GM12874 (cell line): ENCODE measurements around the gene ADD3.

Experiments used
- TF ChIP-seq, protein P1 (sequence below): IDR thresholded peaks from 2 replicates; pipeline ENCODE4 v1.5.1; 2011; ENCODE audit warnings: low read depth, mild to moderate bottlenecking, control low read depth, low read length, moderate library complexity; ENCODE audit not compliant: insufficient read depth

The ADD3 gene

DNA sequence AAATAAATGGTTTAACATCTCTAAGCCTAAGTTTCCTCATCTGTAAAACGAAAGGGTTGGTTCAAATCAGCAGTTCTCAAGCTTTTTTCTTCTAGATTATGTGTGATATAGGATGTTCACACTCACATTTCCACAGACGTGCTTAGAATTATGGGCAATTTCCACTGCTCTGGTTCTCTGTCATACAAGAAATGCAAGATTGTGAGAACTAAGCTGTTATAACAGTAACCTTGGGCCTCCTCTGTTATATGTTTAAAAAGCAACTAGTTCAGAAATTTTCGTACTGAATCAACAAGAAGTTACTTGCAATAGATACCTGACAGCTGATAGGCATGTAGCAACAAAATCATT, 33.7 kb downstream of the ADD3 start:
- TF ChIP-seq, protein P1, sequence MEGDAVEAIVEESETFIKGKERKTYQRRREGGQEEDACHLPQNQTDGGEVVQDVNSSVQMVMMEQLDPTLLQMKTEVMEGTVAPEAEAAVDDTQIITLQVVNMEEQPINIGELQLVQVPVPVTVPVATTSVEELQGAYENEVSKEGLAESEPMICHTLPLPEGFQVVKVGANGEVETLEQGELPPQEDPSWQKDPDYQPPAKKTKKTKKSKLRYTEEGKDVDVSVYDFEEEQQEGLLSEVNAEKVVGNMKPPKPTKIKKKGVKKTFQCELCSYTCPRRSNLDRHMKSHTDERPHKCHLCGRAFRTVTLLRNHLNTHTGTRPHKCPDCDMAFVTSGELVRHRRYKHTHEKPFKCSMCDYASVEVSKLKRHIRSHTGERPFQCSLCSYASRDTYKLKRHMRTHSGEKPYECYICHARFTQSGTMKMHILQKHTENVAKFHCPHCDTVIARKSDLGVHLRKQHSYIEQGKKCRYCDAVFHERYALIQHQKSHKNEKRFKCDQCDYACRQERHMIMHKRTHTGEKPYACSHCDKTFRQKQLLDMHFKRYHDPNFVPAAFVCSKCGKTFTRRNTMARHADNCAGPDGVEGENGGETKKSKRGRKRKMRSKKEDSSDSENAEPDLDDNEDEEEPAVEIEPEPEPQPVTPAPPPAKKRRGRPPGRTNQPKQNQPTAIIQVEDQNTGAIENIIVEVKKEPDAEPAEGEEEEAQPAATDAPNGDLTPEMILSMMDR: no peak

DNA sequence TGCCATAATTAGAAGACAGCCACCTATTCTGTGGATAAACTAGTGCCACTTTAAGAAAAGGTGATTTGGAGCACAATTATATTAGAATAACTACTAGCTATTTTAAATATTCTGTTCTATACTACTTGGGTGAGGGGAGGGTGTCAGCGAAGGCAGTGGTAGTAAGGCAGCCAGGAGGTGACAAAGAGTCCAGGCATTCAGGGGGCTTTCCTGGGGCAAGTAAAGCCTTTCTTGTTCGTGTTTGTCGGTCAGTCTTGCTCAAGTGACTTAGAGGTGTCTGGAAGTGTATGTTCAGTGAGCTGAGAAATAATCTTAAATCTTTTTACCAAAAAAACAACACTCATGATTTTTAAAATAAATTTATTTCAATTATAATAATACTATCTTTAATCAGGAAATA, 34.4 kb downstream of the ADD3 start:
- TF ChIP-seq, protein P1: no peak

DNA sequence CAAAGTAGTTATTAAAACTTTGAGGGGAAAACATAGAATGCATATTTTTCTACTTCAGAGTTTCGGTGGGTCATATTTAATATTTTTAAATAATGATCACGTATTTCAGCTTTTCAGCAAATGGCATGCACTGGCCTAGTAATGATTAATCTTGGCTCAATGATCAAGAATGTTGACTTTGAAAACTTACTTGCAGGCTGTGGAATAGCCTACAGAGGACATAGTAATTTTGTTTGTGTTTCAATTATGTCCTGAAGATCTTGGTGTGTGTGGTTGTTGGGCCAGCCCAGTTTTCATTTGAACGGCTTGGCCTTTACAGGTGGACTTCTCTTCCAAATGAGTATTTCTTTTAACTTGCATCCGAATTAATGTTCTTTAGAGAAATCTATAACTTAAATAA, 35.1 kb downstream of the ADD3 start:
- TF ChIP-seq, protein P1: no peak

DNA sequence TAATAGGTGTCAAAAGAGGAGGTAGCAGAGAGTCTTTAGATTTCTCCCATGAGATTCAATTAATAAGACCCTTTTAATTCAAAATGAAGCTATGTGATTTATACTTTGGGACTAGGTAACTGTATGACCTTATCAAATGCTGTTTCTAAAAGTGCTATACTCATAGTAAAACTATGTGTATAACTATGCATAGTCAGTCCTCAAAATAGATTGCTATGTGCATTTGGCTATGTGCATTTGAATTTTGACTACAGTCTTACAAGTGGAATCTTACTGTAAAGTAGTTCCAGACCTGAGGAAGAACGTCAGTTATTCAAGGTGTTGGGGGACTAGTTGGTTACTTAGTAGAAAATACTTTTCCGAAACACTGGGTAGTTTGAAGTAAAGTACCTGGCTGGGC, 36.9 kb downstream of the ADD3 start:
- TF ChIP-seq, protein P1: no peak

DNA sequence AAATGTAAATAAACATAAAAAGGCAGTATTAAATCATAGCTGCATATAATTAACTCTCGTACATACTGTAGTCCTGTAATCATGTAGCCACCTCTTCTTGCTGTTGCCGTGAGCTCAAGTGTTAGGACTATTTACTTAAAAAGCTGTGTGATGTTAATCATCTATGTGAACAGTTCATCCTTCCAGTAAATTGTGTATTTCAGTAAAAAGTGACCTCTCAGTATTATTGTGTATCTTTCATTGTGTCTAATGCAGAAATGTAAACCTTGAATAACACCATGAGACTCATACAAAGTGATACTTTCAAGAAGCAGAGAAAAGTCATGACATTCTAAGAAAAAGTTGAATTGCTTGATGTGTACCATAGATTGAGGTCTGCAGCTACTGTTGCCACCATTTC, 38.0 kb downstream of the ADD3 start:
- TF ChIP-seq, protein P1: no peak

DNA sequence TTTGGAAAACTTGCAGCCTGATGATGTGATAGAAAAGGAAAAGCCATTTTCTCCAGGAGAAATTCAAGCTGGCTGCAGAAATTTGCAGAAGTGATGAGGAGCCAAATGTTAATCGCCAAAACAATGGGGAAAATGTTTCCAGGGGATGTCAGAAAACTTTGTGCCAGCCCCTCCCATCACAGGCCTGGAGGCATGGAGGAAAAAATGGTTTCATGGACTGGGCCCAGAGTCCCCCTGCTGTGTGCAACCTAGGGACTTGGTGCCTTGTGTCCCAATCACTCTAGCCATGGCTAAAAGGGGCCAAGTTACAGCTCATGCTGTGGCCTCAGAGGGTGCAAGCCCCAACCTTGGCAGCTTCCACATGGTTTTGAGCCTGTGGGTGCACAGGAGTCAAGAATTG, 41.0 kb downstream of the ADD3 start:
- TF ChIP-seq, protein P1: no peak

DNA sequence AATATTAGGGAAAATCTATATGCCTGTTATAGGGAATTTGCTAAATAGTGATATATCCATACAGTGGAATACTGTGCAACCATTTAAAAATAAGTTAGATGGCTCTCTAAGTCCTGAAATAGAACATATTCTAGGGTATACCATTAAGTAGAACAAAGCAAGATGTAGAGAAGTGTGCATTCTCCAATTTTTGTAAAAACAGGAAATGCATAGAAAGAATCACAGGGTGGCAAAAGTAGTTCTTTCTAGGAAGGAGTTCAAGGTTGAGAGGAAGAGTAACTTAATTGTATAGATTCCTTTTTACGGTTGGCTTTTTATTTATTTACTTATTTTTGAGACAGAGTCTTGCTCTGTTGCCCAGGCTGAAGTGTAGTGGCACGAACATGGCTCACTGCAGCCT, 43.7 kb downstream of the ADD3 start:
- TF ChIP-seq, protein P1: no peak

DNA sequence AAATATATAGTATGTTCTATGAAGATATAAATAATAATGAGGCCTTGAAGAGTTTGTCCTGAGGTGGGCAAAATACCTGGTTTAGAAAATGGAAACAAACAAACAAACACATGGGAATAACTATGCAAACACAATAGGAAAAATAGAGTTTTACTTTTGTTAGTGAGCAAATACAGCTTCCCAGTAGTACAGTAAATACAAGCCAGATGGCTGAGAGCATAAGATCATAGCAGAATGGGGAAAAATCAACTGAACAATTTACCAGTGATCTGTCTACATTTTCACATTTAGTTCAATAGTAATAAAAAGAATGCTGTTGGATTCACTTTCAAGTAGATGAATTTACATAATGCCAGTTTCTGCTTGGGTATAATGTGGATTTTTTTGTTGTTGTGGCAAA, 45.1 kb downstream of the ADD3 start:
- TF ChIP-seq, protein P1: no peak
